SK-N-DZ (cell line): Measurements from ENCODE around the gene ACAD10.

Experiments
- DNase-seq: peaks from one replicate; pipeline ENCODE4 v3.0.0-alpha.2; 2015; ENCODE audit warnings: low spot score

Gene ACAD10

GRCh38 chr12:111775205-111776193 is 89.6 kb downstream of the ACAD10 start:
- DNase-seq, result no peak

- DNase-seq, result no peak
These were observed 91.0 kb downstream of the ACAD10 start for GRCh38 chr12:111776836-111777344.

GRCh38 chr12:111777345-111778045 is 91.6 kb downstream of the ACAD10 start:
- no peak for DNase-seq

- no peak for DNase-seq
These were observed 94.3 kb downstream of the ACAD10 start for GRCh38 chr12:111780166-111780565.

GRCh38 chr12:111780615-111781014 is 94.8 kb downstream of the ACAD10 start:
- DNase-seq, result no peak

GRCh38 chr12:111781085-111781658 is 95.3 kb downstream of the ACAD10 start:
- no peak for DNase-seq

- DNase-seq, result no peak
These were observed 97.2 kb downstream of the ACAD10 start for GRCh38 chr12:111783046-111783445.

GRCh38 chr12:111784953-111785352 is 99.1 kb downstream of the ACAD10 start:
- DNase-seq, result no peak

- DNase-seq, result no peak
These were observed 99.8 kb downstream of the ACAD10 start for GRCh38 chr12:111785651-111786050.

- no peak for DNase-seq
These were observed 102.4 kb downstream of the ACAD10 start for GRCh38 chr12:111788178-111788654.

GRCh38 chr12:111789779-111790178 is 103.9 kb downstream of the ACAD10 start:
- no peak for DNase-seq

GRCh38 chr12:111791507-111791906 is 105.7 kb downstream of the ACAD10 start:
- DNase-seq, result no peak

- DNase-seq, result no peak
These were observed 106.5 kb downstream of the ACAD10 start for GRCh38 chr12:111792155-111792855.

- no peak for DNase-seq
These were observed 107.0 kb downstream of the ACAD10 start for GRCh38 chr12:111792856-111793235.

GRCh38 chr12:111798182-111798581 is 112.3 kb downstream of the ACAD10 start:
- no peak for DNase-seq

GRCh38 chr12:111799758-111800157 is 113.9 kb downstream of the ACAD10 start:
- DNase-seq, result no peak

- DNase-seq, result no peak
These were observed 117.3 kb downstream of the ACAD10 start for GRCh38 chr12:111803038-111803626.

GRCh38 chr12:111803851-111804250 is 118.0 kb downstream of the ACAD10 start:
- no peak for DNase-seq

- no peak for DNase-seq
These were observed 120.5 kb downstream of the ACAD10 start for GRCh38 chr12:111806304-111806703.
